GM21786 (cell line): ENCODE data around the gene PTPRT.

Source experiments
- ATAC-seq: cut with Tn5 transposase; IDR thresholded peaks from one replicate; pipeline ENCODE4 v1.9.1; 2021; ENCODE audit not compliant: unreplicated experiment

Gene PTPRT

DNA sequence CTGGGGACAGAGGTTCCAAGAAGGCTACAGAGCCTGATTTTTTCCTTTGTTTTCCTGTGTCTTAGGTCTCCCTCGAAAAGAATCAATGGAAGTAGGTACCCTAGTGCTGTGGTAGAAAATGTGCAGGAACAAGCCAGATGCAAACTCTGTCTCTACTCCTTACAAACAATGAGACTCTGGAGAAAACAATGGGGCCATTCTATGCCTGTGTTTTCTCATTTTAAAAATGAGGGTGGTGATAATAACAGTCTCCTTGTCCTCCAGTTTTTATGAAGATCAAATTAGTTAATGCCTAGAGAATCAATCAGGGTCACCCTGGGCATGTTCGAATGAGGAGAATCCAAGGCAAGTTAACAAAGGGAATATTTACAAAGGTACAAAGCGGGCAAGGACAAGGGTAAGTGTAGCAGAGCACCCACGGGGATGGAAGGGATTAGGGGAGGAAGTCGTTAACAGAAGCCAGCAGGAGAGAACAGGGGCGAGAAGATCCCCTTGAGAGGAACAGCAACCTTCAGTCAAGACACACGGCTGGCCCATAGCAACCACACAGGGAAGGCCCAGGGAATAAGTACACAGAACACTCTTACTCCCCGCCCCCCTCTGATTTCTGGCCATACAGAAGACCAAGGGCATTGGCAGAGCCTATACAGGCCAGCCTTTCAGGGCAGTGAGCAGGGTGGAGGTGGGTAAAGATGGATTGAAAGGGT lies 342.8 kb downstream of the PTPRT start:
- ATAC-seq, result no peak

DNA sequence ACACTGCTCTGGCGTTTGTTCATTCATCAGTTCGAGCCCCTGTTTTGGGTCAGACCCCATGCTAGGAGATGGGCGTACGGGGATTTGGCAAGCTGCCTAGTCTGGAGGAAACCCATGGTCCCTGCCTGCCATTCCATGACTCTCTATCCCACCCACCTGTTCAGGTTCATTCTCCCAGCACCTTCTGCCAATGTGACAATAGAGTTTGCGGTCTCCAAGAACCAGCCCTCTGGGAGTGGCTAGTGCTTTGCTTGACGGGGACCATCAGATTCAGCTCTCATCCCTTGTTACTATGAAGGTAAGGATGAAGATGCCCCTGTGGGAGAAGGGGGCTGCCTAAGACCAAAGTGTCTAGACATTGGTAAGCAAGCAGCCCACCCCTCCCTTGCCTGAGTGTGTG lies 345.0 kb downstream of the PTPRT start:
- ATAC-seq, result no peak

DNA sequence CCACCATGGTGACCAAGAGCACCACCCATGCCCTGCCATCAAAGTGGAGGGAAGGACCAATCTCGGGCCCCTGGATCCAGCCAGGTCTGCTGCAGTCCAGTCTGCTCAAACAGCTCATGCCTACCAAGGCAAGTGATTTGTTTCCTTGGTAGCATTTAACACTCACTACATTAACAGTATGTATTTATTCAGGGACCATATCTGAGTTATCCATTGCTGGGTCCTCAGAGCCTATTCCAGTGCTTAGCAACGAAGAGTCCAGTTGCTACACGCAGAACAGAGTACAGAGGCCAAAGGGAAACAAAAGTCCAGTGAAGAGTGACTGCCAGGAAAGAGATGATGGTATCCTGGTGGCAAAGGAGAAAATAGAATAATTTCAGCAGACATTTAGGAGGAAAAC lies 352.2 kb downstream of the PTPRT start:
- ATAC-seq, result no peak

DNA sequence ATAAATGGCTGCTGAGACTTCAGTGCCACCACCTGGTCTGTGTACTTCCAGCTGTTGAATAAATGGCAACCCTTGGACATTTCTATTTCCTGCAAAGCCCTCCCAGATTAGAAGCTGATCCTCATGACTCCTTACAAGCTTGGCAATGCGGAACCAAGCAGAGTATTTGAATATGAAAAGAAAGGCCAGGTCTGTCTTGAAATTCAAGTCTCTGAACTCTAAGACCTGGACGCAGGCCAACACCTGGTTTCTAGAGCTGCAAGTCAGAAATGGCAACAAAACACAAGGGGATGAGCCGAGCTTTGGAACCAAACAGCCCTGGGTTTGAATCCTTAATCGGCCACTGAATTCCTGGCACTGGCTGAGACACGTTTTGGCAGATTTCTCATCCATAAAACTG lies 353.4 kb downstream of the PTPRT start:
- no peak for ATAC-seq

DNA sequence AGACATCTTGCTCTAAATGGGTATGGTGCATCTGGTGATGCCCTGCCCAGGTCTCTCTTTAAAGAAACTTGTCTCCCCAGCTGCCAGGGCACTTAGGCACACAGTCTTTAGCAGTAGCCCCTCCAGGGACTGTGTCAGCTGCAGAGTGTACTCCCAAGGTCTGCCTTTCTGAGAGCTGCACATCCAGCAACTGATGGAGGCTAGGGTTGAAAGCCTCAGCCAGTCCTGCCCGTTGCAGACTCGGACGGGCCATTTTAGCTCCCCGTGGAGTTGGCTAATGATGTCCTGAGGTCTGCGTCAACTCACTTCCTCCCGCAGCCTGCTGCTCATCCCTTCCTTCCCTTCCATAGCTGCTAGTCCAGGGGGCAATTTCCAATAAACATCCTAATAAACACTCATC lies 381.8 kb downstream of the PTPRT start:
- ATAC-seq, result no peak

DNA sequence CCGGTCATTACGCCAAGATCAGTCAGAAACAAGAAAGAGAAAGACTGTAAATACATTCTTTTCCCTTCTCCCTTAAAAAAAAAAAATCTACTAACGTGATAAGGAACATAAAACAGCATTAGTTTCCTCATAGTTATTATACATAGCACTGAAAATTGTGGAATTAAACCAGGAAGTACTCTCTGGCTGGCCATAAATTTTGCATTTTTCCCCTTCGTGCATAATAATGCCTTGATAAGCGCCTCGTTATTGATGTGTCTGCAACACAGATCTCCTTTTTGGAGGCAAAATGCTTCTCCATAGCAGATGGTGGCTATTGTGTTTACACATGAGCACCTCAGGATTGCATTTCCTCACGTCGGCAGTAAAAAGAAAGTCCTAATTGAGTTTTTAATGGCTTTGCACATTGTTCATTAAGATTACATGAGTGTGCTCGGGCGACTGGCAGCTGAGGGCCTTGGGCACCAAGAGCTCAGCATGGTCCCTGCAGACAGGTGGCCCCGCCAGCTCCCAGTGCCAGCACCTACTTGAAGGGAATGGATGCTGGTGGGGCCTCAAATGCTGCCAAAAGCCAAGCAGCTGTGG lies 394.5 kb downstream of the PTPRT start:
- ATAC-seq, result no peak

DNA sequence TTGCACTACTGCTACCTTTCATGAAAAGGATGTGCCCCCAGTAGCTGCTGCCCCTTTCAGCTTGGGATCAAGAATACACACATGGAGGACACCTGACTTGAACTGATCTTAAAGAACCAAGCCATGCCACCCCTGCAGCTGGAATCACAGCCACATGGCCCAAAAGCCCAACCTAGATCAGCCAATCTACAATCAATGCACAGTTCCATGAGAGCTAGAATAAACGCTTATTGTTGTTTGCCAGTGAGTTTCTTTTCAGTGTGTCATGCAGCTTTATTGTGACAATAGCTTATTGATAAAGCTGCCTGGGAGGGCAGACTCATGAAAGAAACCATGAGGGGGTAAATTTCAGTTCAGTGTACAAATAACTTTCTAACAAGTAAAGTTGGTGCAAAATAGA lies 397.7 kb downstream of the PTPRT start:
- no peak for ATAC-seq

DNA sequence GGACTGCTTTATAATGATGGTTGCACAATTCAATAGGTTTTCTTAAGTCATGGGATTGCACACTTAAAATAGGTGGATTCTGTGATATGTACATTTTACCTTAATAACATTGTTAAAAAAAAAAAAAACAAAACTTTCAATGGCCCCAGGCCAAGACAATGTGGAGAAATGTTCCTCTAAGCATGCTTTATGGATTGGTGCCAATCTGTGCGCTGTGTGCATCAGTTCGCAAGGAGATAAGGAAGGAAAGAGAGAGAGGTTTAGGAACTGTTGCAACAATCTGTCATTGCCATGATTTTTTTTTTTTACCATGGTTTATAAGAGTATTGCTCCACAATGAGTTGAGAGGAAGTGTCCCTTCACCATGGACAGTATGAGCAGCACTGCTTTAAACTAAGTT lies 399.6 kb downstream of the PTPRT start:
- no peak for ATAC-seq

DNA sequence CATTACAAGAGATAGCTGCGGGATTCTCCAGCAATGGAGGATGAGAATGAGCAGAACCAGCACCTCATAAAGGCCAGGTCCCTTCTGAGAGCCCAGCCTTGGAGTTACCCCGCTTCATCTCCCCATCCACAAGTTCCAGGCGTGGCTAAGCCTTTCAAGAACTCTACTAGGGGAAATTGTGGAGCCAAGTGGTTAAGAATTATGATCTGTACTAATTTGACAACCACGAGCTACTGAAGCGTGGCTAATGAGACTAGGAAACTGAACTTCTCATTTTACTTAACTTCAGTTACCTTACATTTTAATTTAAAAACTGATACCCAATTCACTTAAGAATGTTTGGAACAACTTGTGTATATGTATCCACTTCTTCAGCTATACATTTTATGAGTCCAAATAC lies 401.0 kb downstream of the PTPRT start:
- no peak for ATAC-seq

DNA sequence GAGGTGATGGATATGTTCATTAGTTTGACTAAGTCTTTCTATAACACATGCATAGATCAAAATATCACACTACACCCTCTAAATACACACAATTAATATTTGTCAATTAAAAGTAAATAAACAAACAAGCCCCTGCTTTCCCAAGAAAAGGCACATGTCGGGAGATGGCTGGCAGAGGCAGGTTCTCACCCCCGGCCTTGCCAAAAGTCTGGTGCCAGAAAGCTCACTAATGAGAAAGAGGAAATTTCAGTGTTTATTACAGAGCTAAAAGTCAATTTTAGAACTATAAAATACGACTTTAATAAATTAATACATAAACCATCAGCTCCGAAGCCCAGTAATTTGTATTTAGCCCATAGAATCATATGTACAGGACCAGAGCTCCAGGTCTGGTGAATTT lies 404.7 kb downstream of the PTPRT start:
- ATAC-seq, result no peak

DNA sequence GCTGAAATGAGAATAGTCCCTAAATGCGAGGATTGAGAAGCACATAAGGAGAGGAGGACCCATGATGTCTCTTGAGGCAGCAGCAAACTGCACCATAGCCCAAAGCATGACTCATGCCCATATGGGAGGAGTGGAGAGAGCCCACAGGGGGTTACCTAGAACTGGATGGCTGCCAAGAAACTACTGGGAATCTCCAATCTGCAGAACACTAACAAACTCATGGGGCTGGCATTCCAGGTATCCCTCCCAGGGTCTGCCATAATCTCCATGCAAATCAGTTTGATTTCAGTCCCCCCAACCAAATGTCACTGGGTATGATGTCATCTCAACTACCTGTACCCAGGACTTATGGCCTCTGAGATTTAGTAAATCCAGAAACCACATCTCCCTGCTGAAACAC lies 410.5 kb downstream of the PTPRT start:
- ATAC-seq, result no peak

DNA sequence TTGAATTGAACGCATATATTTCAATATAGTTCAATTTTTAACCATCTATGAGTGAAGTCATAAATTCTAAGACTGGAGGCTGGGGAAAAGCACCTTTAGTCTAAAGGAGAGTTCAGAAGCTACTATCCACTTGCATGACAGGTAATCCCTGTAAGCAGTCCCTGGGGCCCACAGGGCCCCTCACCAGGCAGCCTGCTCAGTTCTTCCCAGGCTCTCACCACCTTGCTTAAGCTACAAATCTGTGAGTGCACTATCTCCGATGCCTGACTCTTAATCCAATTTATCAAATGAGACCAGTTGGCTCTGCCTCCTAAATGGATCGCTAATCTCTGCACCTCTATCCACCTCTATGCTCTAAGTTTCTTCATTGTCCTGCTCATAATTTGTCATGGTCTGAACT lies 413.8 kb downstream of the PTPRT start:
- no peak for ATAC-seq

DNA sequence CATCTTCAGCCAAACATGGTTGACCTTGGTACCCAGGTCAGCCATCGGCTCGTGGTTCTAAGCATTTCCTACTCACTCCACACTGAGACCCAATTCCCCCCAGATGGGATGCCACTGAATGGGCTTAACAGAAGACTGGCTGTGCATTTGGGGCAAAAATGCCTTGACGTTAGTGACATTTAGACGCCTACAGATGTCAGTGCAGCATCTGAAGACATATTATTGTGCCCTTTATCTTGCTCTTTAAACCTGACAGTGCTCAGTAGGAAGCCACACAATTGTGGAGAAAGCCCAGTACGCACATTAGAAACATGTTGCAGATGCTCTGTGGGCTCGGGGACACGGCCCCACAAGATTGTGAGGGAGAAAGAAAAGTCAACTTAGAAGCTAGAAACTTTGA lies 414.7 kb downstream of the PTPRT start:
- no peak for ATAC-seq

DNA sequence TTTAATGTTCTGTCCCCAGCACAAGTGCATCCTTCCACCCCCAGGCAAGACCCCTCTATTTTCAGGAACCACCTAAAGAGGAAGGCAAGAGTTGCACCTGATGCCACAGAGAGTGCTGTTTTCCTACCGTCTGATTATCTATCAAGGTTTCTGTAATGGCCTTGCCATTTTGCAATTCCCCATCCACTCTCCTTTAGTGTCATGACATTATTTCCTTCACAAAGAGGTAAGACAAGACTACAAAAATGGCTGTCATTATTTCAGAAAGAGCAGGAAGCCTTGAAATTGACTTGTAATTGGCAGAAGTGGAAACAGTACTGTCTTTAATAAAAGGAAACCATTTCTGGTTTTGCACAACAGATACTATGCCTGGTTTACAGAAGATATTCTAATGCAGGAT lies 426.7 kb downstream of the PTPRT start:
- ATAC-seq, result no peak

DNA sequence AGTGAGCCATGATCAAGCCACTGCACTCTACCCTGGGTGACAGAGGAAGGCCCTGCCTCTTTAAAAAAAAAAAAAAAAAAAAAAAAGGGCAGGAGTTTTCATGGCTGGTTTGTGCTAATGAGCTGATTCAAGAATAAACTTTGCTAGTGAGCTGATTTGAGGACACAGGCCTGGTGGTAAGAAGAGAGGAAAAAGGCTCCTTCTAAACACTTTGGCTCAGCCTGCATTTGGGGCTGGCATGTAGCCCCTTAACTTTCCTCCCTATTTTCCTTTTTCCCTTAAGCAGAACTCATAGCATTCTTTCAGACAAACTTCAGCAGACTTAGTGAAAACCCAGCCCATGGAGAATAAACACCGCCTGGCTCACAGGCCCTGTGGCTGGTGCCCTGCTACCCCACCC lies 432.7 kb downstream of the PTPRT start:
- ATAC-seq, result no peak

DNA sequence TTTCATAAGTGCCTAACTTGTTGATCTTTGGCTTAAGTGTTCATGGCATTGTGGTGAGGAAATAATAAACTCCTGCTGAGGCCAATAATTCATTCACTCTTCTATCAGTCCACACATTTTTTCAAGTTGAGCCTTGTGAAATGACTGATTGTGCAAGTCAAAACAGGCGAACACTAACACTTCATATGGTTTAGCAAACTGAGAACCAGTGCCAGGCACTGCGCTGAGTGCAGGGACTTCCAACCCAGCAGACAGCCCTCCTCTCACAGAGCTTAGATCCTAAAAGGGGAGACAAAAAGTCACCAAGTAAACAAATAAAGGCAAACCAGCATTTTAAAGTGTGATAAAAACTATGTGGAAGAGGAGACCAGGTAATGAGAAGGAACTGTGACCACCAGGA lies 435.0 kb downstream of the PTPRT start:
- no peak for ATAC-seq

DNA sequence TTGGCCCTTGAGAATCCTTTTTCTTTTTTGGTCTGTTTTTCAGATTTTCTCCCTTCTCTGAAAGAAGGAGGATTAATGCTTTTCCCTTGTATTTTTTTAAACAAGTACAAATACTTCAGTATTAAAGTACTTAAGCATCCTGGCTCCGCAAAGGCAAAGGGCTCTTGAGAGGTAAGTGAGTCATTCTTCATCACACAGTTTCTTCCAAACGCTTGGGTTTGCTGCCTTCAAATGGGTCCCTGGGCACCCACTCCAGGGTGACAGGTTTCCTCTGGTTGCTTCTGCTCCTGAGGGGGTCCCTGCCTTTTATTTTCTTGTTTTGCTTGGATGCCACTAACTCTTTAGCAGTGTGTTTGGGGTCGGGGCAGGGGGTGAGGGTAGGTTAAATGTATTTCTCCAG lies 437.1 kb downstream of the PTPRT start:
- no peak for ATAC-seq

DNA sequence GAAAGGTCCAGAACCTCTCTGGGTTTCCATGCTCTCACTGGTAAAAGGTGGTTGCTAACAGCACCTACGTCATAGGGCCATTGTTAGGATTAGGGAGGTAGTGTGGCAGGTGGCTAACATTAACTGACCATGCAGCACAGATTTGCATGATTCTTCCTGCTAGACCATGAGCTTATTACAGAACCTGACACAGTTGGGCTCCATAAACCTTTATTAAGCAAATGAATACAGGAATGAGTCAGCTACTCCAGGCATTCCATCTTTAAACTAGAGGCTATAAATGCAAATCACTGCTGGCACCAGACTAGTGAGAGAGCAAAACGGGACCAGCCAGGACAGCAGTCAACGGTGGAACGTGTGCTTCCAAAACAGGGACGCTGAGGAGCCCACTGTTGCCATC lies 440.1 kb downstream of the PTPRT start:
- no peak for ATAC-seq

DNA sequence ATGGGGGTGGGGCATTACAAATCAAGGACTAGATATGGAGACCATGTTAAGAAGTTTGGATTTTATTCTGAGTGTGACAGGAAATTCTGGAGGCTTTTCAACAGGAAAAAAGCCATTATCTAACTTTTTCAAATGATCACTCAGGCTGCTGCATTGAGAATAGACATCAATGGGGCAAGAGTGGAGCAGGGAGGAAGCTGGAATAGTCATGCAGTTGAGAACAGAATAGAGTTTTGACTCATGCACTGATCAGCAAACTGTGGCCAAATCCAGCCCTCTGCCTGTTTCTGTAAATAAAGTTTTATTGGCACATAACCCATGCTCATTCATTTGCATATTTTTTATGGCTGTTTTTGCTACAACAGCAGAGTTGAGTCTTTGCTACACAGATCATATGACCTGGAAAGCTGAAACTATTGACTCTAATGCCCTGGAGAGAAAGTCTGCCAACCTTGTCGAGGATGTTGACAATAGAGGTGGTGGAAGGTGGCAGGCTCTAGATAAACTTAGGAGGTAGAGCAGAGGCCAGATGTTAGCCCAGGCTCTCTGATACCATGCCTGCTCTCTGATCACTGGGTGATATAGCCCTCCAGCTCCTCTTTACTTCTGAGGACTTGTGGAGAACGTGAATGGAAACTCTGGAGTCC lies 441.8 kb downstream of the PTPRT start:
- ATAC-seq, result no peak

DNA sequence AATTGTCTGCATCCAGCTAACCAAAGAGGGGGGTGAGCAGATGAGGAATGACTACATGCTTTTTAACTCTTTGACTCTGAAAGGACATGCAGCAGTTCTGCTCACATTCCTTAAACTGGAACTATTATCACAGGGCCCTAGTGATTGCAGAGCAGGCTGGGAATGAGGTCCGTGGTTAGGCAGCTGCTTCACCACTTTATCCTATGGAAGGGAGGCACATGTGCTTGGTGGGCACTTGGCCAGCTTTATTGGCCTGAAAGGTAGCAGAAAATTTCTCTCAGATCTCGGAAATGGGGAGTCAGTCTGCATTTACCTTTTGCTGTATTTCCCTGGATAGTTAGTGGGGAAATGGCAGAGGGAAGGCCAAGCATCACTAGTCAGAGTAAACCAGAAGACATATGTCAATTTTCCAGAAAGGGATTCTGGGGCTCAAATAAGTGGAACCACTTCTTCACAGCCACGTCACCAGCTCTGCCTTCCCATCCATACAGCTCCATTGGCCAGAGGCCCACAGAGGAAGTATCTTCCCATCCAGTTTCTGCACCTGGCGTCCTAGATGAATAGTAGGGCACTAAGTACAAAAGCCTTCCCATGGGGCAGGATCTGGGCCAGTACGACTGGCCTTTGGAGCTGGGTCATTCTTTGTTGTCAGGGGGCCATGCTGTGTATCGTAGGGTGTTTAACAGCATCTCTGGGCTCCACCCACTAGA lies 444.8 kb downstream of the PTPRT start:
- ATAC-seq, result no peak

DNA sequence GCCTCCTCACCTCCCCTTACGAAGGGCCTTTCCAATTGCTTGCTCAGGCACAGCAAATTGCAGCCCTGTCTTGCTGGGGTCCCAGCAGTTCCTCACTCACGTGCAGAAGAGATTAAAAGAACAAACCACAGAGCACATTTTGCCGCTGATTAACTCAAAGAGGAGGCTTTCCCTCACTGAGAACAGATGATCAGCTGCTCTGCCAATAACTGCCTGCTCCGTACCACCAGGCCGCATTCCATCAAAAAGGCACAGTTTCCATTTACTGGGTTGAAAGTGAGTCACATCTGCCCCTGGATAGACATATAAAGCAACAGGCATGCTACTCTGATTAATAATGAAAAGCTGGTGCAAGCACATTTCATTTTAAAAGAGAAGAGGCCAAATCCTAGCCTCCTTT lies 446.8 kb downstream of the PTPRT start:
- ATAC-seq, result no peak

DNA sequence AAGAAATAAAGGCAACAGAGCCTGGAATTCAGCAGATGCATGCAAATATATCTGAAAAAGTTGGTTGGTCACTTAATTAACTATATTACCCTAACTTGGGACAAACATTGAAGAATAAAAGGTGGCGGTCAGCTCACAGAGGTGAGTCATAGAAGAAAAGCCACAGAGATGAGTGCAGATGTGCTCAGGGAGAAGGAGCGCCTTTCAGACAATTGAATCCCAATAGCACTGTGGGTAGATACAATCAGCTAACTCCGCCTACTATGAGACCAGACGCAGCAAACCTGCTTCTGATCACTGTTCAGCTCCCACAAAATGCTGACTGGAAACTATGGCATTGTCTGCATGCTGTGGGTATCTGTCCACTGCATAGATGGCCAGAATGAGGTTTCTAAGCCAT lies 447.8 kb downstream of the PTPRT start:
- ATAC-seq, result no peak
